Nephron (organoid): Measurements from ENCODE around the gene TPPP2.
A peak's percentile ranks its signal among the peaks of the same experiment; 100 is the strongest.

Experiments
- H3K27ac Mint-ChIP-seq, 3 experiments: 2 replicates each; pipeline ENCODE4 v1.8.0; 2020; ENCODE audit warnings: mixed read lengths in 3 of 3, mild to moderate bottlenecking in 2 of 3, moderate library complexity in 1 of 3
- H3K27me3 Mint-ChIP-seq: 2 replicates; pipeline ENCODE4 v1.8.0; 2021; ENCODE audit warnings: low read depth, mild to moderate bottlenecking, moderate library complexity, mixed read lengths
- H3K36me3 Mint-ChIP-seq: 2 replicates; pipeline ENCODE4 v1.8.0; 2020; ENCODE audit warnings: low read depth, mixed read lengths
- H3K4me1 Mint-ChIP-seq: 2 replicates; pipeline ENCODE4 v1.8.0; 2020; ENCODE audit warnings: mixed read lengths
- H3K4me3 Mint-ChIP-seq, 3 experiments: 2 replicates each; pipeline ENCODE4 v1.8.0; 2020; ENCODE audit warnings: mild to moderate bottlenecking in 3 of 3, mixed read lengths in 3 of 3, moderate library complexity in 2 of 3
- H3K9me3 Mint-ChIP-seq: 2 replicates; pipeline ENCODE4 v1.8.0; 2020; ENCODE audit warnings: mixed read lengths
- TF ChIP-seq, protein P1 (sequence below), 3 experiments: fragments of 200-600 bp; sonication (generic); IDR thresholded peaks; one replicate each; pipeline ENCODE4 v1.5.0; 2021; ENCODE audit warnings: antibody characterized with exemption in 3 of 3; ENCODE audit not compliant: unreplicated experiment in 3 of 3

The TPPP2 gene

DNA sequence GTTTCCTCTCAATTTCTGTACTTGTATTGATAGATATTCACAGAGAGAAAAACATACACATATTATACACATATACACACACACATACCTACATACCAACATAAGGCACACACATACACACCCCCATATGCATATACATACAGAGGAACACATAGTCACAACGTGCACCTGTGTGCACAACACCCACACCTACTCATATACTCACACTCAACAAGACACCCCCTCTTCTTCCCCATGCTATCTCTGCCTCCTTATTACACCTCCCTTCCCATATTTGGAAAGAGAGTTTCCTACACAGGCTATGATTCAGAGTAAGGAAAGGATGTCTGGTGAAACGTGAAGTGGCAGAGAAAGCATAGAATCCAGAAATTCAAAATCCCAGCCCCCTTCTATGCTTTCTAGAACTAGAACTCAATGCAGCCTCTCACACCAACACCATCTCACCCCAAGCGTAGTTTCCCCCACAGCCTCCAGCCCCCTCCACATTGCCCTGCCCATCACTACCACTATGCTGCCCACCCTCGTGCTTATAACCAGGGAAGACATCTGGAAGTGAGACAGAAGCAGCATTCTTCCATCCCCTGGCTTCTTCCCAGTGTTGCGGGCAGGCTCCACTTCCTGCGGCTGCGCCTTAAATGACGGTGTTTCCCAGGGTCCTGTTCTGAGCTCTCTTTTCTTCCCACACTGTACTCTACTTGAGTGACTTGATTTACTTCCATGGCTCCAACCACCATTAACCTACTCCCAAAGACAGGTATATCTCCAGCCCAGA is 30.0 kb downstream of the TPPP2 start:
- TF ChIP-seq, protein P1, sequence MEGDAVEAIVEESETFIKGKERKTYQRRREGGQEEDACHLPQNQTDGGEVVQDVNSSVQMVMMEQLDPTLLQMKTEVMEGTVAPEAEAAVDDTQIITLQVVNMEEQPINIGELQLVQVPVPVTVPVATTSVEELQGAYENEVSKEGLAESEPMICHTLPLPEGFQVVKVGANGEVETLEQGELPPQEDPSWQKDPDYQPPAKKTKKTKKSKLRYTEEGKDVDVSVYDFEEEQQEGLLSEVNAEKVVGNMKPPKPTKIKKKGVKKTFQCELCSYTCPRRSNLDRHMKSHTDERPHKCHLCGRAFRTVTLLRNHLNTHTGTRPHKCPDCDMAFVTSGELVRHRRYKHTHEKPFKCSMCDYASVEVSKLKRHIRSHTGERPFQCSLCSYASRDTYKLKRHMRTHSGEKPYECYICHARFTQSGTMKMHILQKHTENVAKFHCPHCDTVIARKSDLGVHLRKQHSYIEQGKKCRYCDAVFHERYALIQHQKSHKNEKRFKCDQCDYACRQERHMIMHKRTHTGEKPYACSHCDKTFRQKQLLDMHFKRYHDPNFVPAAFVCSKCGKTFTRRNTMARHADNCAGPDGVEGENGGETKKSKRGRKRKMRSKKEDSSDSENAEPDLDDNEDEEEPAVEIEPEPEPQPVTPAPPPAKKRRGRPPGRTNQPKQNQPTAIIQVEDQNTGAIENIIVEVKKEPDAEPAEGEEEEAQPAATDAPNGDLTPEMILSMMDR (IDR thresholded peaks at IDR 0.05; ENCODE audit: unreplicated experiment in 3 of 3): no peak
- H3K9me3 Mint-ChIP-seq: no peaks in the 10 kb centered on the region
- H3K27ac Mint-ChIP-seq: peak overlapping the region; percentile 44 to 78 (median 54)
- peaks cover 31% of the 10 kb centered on the region for H3K4me1 Mint-ChIP-seq
- no peaks in the 10 kb centered on the region for H3K36me3 Mint-ChIP-seq
- no peak overlapping the region for H3K4me3 Mint-ChIP-seq
- H3K27me3 Mint-ChIP-seq: peaks cover 4% of the 10 kb centered on the region

DNA sequence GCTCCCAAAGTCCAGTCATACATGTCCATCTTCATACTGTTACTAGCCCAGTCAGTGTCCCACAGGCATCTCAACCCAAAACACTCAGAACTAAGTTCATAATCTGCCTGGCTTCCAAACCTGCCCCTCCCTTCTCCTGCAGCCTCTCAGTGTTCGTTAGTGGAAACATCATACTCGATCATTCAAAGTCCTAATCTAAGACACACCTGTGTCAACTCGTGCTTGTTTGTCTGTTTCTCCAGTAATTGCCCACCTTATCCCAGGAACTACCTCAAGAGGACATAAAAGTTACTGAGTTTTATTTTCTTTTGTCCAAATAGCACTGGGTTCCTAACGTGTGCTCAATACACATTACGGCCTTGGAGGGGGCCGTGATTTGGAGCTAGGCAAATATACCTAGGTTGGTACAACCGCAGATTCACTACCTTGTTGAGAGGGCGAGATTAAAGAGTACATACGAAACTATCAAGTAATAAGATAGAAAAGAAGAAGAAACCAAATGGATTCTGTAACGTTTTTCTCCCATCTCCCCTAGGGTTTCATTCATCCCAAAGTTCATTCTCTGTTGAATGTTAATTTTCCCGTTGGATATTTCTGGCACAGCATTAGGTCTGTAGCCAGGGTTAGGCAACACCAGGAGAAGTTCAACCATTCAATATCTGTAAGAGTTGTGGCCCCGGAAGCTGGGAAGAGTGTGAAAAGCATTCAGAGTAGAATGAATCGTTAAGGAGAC is 30.8 kb downstream of the TPPP2 start:
- Mint-ChIP-seq H3K9me3 (no peaks in the 10 kb centered on the region), H3K4me3 (peak overlapping the region in 1 of 3 experiments; percentile 8), H3K36me3 (no peaks in the 10 kb centered on the region), H3K4me1 (peaks cover 31% of the 10 kb centered on the region), H3K27me3 (peaks cover 4% of the 10 kb centered on the region), H3K27ac (peak overlapping the region; percentile 4 to 78 (median 54))
- TF ChIP-seq, protein P1 (IDR thresholded peaks at IDR 0.05; ENCODE audit: unreplicated experiment in 3 of 3): no peak

DNA sequence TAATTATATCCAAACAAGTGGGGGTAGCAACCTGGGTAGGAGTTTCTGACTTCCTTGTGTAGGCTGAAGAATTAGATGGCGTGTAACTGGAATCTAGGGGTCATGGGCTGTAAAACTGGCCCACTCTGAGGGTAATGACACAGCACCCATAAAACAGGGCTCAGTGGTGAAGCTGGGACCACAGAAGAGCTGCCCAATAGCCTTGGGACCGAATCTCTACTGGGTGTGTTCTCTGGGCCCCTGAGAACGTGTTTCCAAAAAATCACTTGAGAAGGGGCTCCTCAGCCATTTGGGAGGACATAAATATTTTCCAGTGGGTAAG is 31.3 kb downstream of the TPPP2 start:
- H3K4me1 Mint-ChIP-seq: peaks cover 31% of the 10 kb centered on the region
- H3K27me3 Mint-ChIP-seq: peaks cover 4% of the 10 kb centered on the region
- H3K4me3 Mint-ChIP-seq: peak overlapping the region in 1 of 3 experiments; percentile 8
- peak overlapping the region; percentile 4 to 78 (median 54) for H3K27ac Mint-ChIP-seq
- H3K36me3 Mint-ChIP-seq: no peaks in the 10 kb centered on the region
- TF ChIP-seq, protein P1 (IDR thresholded peaks at IDR 0.05; ENCODE audit: unreplicated experiment in 3 of 3): no peak
- no peaks in the 10 kb centered on the region for H3K9me3 Mint-ChIP-seq

- Mint-ChIP-seq H3K4me3 (peak overlapping the region in 2 of 3 experiments; percentile 33 to 48), H3K4me1 (peaks cover 30% of the 10 kb centered on the region), H3K27me3 (peaks cover 4% of the 10 kb centered on the region), H3K36me3 (no peaks in the 10 kb centered on the region), H3K9me3 (no peaks in the 10 kb centered on the region), H3K27ac (peak overlapping the region; percentile 76 to 80 (median 79))
- TF ChIP-seq, protein P1 (IDR thresholded peaks at IDR 0.05; ENCODE audit: unreplicated experiment in 3 of 3): no peak
Observed at GRCh38 chr14:21063479-21063878, 33.5 kb downstream of the TPPP2 start.

DNA sequence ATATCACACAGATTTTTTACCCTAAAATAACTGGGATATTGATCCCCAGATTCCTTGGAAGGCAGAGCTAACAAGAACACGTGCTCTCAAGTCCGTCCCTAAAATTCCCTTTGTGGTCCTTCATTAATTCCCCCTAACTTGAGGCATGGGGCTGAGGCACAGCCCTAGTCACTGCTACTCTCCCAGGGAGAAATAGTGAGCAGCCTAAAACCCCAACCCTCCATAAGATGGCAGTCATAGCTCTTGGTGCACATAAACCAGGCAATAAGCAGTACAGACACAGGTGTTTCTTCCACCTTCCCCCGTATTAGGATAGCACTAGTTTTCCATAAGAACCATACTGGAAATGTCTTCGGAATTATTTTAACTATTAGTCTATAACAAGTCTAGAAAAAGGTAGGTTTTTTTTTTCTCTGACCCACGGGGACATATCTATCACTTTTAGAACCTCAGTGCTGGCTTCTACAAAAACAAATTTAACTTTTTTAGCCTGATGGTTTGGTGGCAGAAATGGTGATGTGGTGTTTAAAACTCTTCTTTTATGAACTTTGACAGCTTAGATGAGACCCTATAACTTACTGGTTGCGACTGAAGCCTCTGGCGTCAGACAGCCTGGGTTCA is 37.0 kb downstream of the TPPP2 start:
- no peaks in the 10 kb centered on the region for H3K9me3 Mint-ChIP-seq
- H3K36me3 Mint-ChIP-seq: peaks cover 3% of the 10 kb centered on the region
- H3K4me3 Mint-ChIP-seq: peak overlapping the region in 2 of 3 experiments; percentile 3 to 44
- H3K27me3 Mint-ChIP-seq: peaks cover 8% of the 10 kb centered on the region
- H3K27ac Mint-ChIP-seq: peak overlapping the region in 2 of 3 experiments; percentile 37 to 53
- H3K4me1 Mint-ChIP-seq: peaks cover 29% of the 10 kb centered on the region
- TF ChIP-seq, protein P1 (IDR thresholded peaks at IDR 0.05; ENCODE audit: unreplicated experiment in 3 of 3): peak in 1 of 3 experiments; percentile 14
